Activated naive CD8-positive, alpha-beta T cell treated with anti-CD3 and anti-CD28 coated beads for 36 hours (primary cell): ENCODE results near the gene GJA4. TPM values are rescaled to one million over a fixed set of nuclear protein-coding genes. Genes with fewer than 3 reads are reported as not detected.
"Not testable (repeated sequence)": the region's sequence is repeated elsewhere in the genome, so short reads cannot be mapped to it uniquely, and the experiment has no call there.

Source experiments
- DNase-seq: peaks from one replicate; pipeline ENCODE4 v3.0.0; 2021
- H3K27ac Mint-ChIP-seq: one replicate; pipeline ENCODE4 v1.8.0; 2022; ENCODE audit warnings: mild to moderate bottlenecking, moderate library complexity, mixed read lengths
- H3K27me3 Mint-ChIP-seq: one replicate; pipeline ENCODE4 v1.8.0; 2022; ENCODE audit warnings: mild to moderate bottlenecking, mixed read lengths
- H3K36me3 Mint-ChIP-seq: one replicate; pipeline ENCODE4 v1.8.0; 2021; ENCODE audit warnings: mild to moderate bottlenecking, mixed read lengths
- H3K4me1 Mint-ChIP-seq: one replicate; pipeline ENCODE4 v1.8.0; 2021; ENCODE audit warnings: mixed read lengths
- H3K4me3 Mint-ChIP-seq: one replicate; pipeline ENCODE4 v1.8.0; 2022; ENCODE audit warnings: mild to moderate bottlenecking, moderate library complexity, mixed read lengths
- H3K9me3 Mint-ChIP-seq: one replicate; pipeline ENCODE4 v1.8.0; 2022; ENCODE audit warnings: mixed read lengths
- total RNA-seq, 2 experiments: library from RNA; stranded (reverse); gene quantifications; one replicate each; pipeline ENCODE4 v1.2.3, GENCODE V29; 2021

GJA4 gene
- total RNA-seq, 2 experiments from 2014 or later, result not detected

GRCh38 chr1:34759503-34760357 is 33.1 kb upstream of the GJA4 start, which contains the start of gene GJB4:
Gene GJB4 (plus strand): TSS chr1:34759740. CDS start chr1:34761255, 1,515 bp downstream.
- Mint-ChIP-seq H3K4me3 (no peak within 1 kb of the TSS), H3K9me3 (no peaks in the 10 kb centered on the region), H3K36me3 (no peaks in the 10 kb centered on the region), H3K27me3 (peaks cover 5% of the 10 kb centered on the region), H3K4me1 (no peaks in the 10 kb centered on the region), H3K27ac (no peak within 1 kb of the TSS)
- DNase-seq, result no peak

- Mint-ChIP-seq H3K27me3 (peaks cover 5% of the 10 kb centered on the region), H3K27ac (no peak overlapping the region)
Observed at GRCh38 chr1:34761176-34761761, 31.5 kb upstream of the GJA4 start.

GRCh38 chr1:34761776-34762307 is 31.0 kb upstream of the GJA4 start:
- Mint-ChIP-seq H3K4me1 (no peaks in the 10 kb centered on the region), H3K36me3 (no peaks in the 10 kb centered on the region), H3K4me3 (no peak overlapping the region), H3K27ac (no peak overlapping the region), H3K9me3 (no peaks in the 10 kb centered on the region), H3K27me3 (peaks cover 5% of the 10 kb centered on the region)
- DNase-seq, result no peak

More at GRCh38 chr1:34761176-34761761, 31.5 kb upstream of the GJA4 start:
- no peaks in the 10 kb centered on the region for H3K36me3 Mint-ChIP-seq
- H3K4me3 Mint-ChIP-seq, result no peak overlapping the region
- H3K9me3 Mint-ChIP-seq, result no peaks in the 10 kb centered on the region
- no peaks in the 10 kb centered on the region for H3K4me1 Mint-ChIP-seq
- DNase-seq, result no peak

GRCh38 chr1:34762474-34763141 is 30.2 kb upstream of the GJA4 start:
- Mint-ChIP-seq H3K9me3 (no peaks in the 10 kb centered on the region), H3K4me1 (no peaks in the 10 kb centered on the region)

GRCh38 chr1:34763142-34763781 is 29.5 kb upstream of the GJA4 start:
- DNase-seq, result no peak

More at GRCh38 chr1:34762474-34763141, 30.2 kb upstream of the GJA4 start:
- no peak for DNase-seq
- H3K36me3 Mint-ChIP-seq, result no peaks in the 10 kb centered on the region
- H3K4me3 Mint-ChIP-seq, result no peak overlapping the region
- H3K27ac Mint-ChIP-seq, result no peak overlapping the region
- peaks cover 5% of the 10 kb centered on the region for H3K27me3 Mint-ChIP-seq

GRCh38 chr1:34768856-34769255 is 23.9 kb upstream of the GJA4 start:
- no peaks in the 10 kb centered on the region for H3K27me3 Mint-ChIP-seq
- no peaks in the 10 kb centered on the region for H3K4me1 Mint-ChIP-seq
- no peaks in the 10 kb centered on the region for H3K36me3 Mint-ChIP-seq
- H3K4me3 Mint-ChIP-seq, result no peak overlapping the region
- no peak for DNase-seq
- no peak overlapping the region for H3K27ac Mint-ChIP-seq
- no peaks in the 10 kb centered on the region for H3K9me3 Mint-ChIP-seq

More at GRCh38 chr1:34763142-34763781, 29.5 kb upstream of the GJA4 start:
- Mint-ChIP-seq H3K4me1 (no peaks in the 10 kb centered on the region), H3K36me3 (no peaks in the 10 kb centered on the region), H3K27me3 (peaks cover 5% of the 10 kb centered on the region), H3K27ac (no peak overlapping the region), H3K4me3 (no peak overlapping the region), H3K9me3 (no peaks in the 10 kb centered on the region)

- H3K9me3 Mint-ChIP-seq, result no peaks in the 10 kb centered on the region
- no peak overlapping the region for H3K4me3 Mint-ChIP-seq
- no peaks in the 10 kb centered on the region for H3K27me3 Mint-ChIP-seq
- no peaks in the 10 kb centered on the region for H3K4me1 Mint-ChIP-seq
- H3K36me3 Mint-ChIP-seq, result no peaks in the 10 kb centered on the region
- no peak overlapping the region for H3K27ac Mint-ChIP-seq
- DNase-seq, result no peak
Observed at GRCh38 chr1:34770891-34771504, 21.8 kb upstream of the GJA4 start.

- H3K27me3 Mint-ChIP-seq, result no peaks in the 10 kb centered on the region
- DNase-seq, result no peak
- no peak overlapping the region for H3K4me3 Mint-ChIP-seq
- H3K27ac Mint-ChIP-seq, result no peak overlapping the region
- H3K36me3 Mint-ChIP-seq, result no peaks in the 10 kb centered on the region
- no peaks in the 10 kb centered on the region for H3K4me1 Mint-ChIP-seq
- no peaks in the 10 kb centered on the region for H3K9me3 Mint-ChIP-seq
Observed at GRCh38 chr1:34771573-34772371, 21.0 kb upstream of the GJA4 start.

- not testable (repeated sequence) for DNase-seq, H3K4me1 Mint-ChIP-seq, H3K4me3 Mint-ChIP-seq, H3K27me3 Mint-ChIP-seq, H3K9me3 Mint-ChIP-seq, H3K36me3 Mint-ChIP-seq, H3K27ac Mint-ChIP-seq
Observed at GRCh38 chr1:34773114-34773513, 19.7 kb upstream of the GJA4 start.

- H3K4me3 Mint-ChIP-seq, result no peak overlapping the region
- H3K9me3 Mint-ChIP-seq, result no peaks in the 10 kb centered on the region
- no peaks in the 10 kb centered on the region for H3K36me3 Mint-ChIP-seq
- no peak for DNase-seq
- no peaks in the 10 kb centered on the region for H3K4me1 Mint-ChIP-seq
- H3K27ac Mint-ChIP-seq, result no peak overlapping the region
- H3K27me3 Mint-ChIP-seq, result peaks cover 10% of the 10 kb centered on the region
Observed at GRCh38 chr1:34774957-34775356, 17.8 kb upstream of the GJA4 start.

- H3K27ac Mint-ChIP-seq, result no peak overlapping the region
- no peaks in the 10 kb centered on the region for H3K4me1 Mint-ChIP-seq
Observed at GRCh38 chr1:34776911-34777310, 15.9 kb upstream of the GJA4 start.

GRCh38 chr1:34777519-34778321 is 15.1 kb upstream of the GJA4 start:
- Mint-ChIP-seq H3K4me1 (no peaks in the 10 kb centered on the region), H3K4me3 (no peak overlapping the region), H3K27ac (no peak overlapping the region), H3K36me3 (no peaks in the 10 kb centered on the region), H3K9me3 (no peaks in the 10 kb centered on the region), H3K27me3 (peaks cover 28% of the 10 kb centered on the region)
- no peak for DNase-seq

More at GRCh38 chr1:34776911-34777310, 15.9 kb upstream of the GJA4 start:
- no peak for DNase-seq
- H3K4me3 Mint-ChIP-seq, result no peak overlapping the region
- H3K9me3 Mint-ChIP-seq, result no peaks in the 10 kb centered on the region
- H3K27me3 Mint-ChIP-seq, result peaks cover 20% of the 10 kb centered on the region
- no peaks in the 10 kb centered on the region for H3K36me3 Mint-ChIP-seq

- H3K27ac Mint-ChIP-seq, result no peak overlapping the region
- no peak for DNase-seq
- no peaks in the 10 kb centered on the region for H3K36me3 Mint-ChIP-seq
- peaks cover 35% of the 10 kb centered on the region for H3K27me3 Mint-ChIP-seq
- H3K4me1 Mint-ChIP-seq, result no peaks in the 10 kb centered on the region
- H3K9me3 Mint-ChIP-seq, result no peaks in the 10 kb centered on the region
- H3K4me3 Mint-ChIP-seq, result no peak overlapping the region
Observed at GRCh38 chr1:34778381-34778780, 14.4 kb upstream of the GJA4 start.
